Mesenchymal stem cell (in vitro differentiated cells and primary cell): Measurements from ENCODE around the gene WRAP53. TPM values are rescaled to one million over a fixed set of nuclear protein-coding genes. Genes with fewer than 3 reads are reported as not detected.
A peak's percentile ranks its signal among the peaks of the same experiment; 100 is the strongest.
"Not testable (repeated sequence)": the region's sequence is repeated elsewhere in the genome, so short reads cannot be mapped to it uniquely, and the experiment has no call there.

Experiments used
- DNase-seq: peaks from one replicate; pipeline ENCODE4 v3.0.0-alpha.2; 2013
- H2AFZ ChIP-seq: one replicate; pipeline ENCODE4 v1.6.1; 2013; ENCODE audit warnings: low read depth, mild to moderate bottlenecking, control low read depth, inconsistent platforms, low read length, moderate library complexity
- H2AK5ac ChIP-seq: 2 replicates; pipeline ENCODE4 v1.6.1; 2013; ENCODE audit warnings: low read length, moderate library complexity, mild to moderate bottlenecking, inconsistent platforms; ENCODE audit not compliant: severe bottlenecking
- H2BK120ac ChIP-seq: one replicate; pipeline ENCODE4 v1.6.1; 2013; ENCODE audit warnings: low read depth, mild to moderate bottlenecking, inconsistent platforms, low read length, moderate library complexity
- H2BK12ac ChIP-seq, 2 experiments: one replicate each; pipeline ENCODE4 v1.6.1; 2013; ENCODE audit warnings: inconsistent platforms in 2 of 2, low read length in 2 of 2, mild to moderate bottlenecking in 2 of 2, moderate library complexity in 2 of 2, control low read depth in 1 of 2
- H2BK15ac ChIP-seq: one replicate; pipeline ENCODE4 v1.6.1; 2013; ENCODE audit warnings: mild to moderate bottlenecking, low read depth, inconsistent platforms; ENCODE audit not compliant: poor library complexity, severe bottlenecking
- H2BK5ac ChIP-seq: 2 replicates; pipeline ENCODE4 v1.6.1; 2013; ENCODE audit warnings: low read depth, mild to moderate bottlenecking, low read length, control low read depth, inconsistent platforms; ENCODE audit not compliant: poor library complexity, severe bottlenecking
- H3K14ac ChIP-seq, 2 experiments: one replicate each; pipeline ENCODE4 v1.6.1; 2013; ENCODE audit warnings: inconsistent platforms in 2 of 2, low read length in 2 of 2, control low read depth in 1 of 2, mild to moderate bottlenecking in 1 of 2, moderate library complexity in 1 of 2
- H3K18ac ChIP-seq, 2 experiments: one replicate each; pipeline ENCODE4 v1.6.1; 2013; ENCODE audit warnings: inconsistent platforms in 2 of 2, low read length in 2 of 2, control low read depth in 1 of 2, low read depth in 1 of 2, mild to moderate bottlenecking in 1 of 2
- H3K23ac ChIP-seq, 2 experiments: one replicate each; pipeline ENCODE4 v1.6.1; 2013; ENCODE audit warnings: inconsistent platforms in 2 of 2, low read length in 2 of 2, mild to moderate bottlenecking in 2 of 2, moderate library complexity in 2 of 2, control low read depth in 1 of 2
- H3K27ac ChIP-seq: 2 replicates; pipeline ENCODE4 v1.5.1; 2013; ENCODE audit warnings: mild to moderate bottlenecking, moderate library complexity, low read length, control low read depth, inconsistent platforms; ENCODE audit not compliant: poor library complexity, severe bottlenecking
- H3K27me3 ChIP-seq, 2 experiments: 2 replicates each; pipeline versions ENCODE4 v1.6.1 to v1.7.0; 2013; ENCODE audit warnings: low read length in 2 of 2, mild to moderate bottlenecking in 2 of 2, moderate library complexity in 2 of 2, control low read depth in 1 of 2, inconsistent platforms in 1 of 2; ENCODE audit not compliant: control insufficient read depth in 1 of 2, insufficient read depth in 1 of 2
- H3K36me3 ChIP-seq, 2 experiments: 2 replicates each; pipeline versions ENCODE4 v1.6.1 to v1.7.0; 2013; ENCODE audit warnings: low read length in 2 of 2, control low read depth in 1 of 2, inconsistent platforms in 1 of 2, low read depth in 1 of 2, mild to moderate bottlenecking in 1 of 2; ENCODE audit not compliant: insufficient read depth in 2 of 2, control insufficient read depth in 1 of 2
- H3K4ac ChIP-seq, 2 experiments: one replicate each; pipeline ENCODE4 v1.6.1; 2013; ENCODE audit warnings: inconsistent platforms in 2 of 2, low read length in 2 of 2, mild to moderate bottlenecking in 2 of 2, moderate library complexity in 2 of 2, control low read depth in 1 of 2, low read depth in 1 of 2
- H3K4me1 ChIP-seq: 2 replicates; pipeline ENCODE4 v1.6.1; 2013; ENCODE audit warnings: low read depth, low read length, control low read depth; ENCODE audit not compliant: control insufficient read depth, insufficient read depth
- H3K4me2 ChIP-seq: 2 replicates; pipeline ENCODE4 v1.6.1; 2013; ENCODE audit warnings: low read length, mild to moderate bottlenecking, inconsistent platforms; ENCODE audit not compliant: poor library complexity, severe bottlenecking
- H3K4me3 ChIP-seq, 2 experiments: 2 replicates each; pipeline versions ENCODE4 v1.5.1 to v1.7.0; 2013; ENCODE audit warnings: low read length in 2 of 2, mild to moderate bottlenecking in 2 of 2, control low read depth in 1 of 2, low read depth in 1 of 2; ENCODE audit not compliant: insufficient read depth in 1 of 2
- H3K79me1 ChIP-seq: replicated peaks from 2 replicates; pipeline ENCODE4 v1.6.1; 2013; ENCODE audit warnings: mild to moderate bottlenecking, control low read depth, low read length, inconsistent platforms; ENCODE audit not compliant: poor library complexity, severe bottlenecking
- H3K9ac ChIP-seq: 2 replicates; pipeline ENCODE4 v1.7.0; 2013; ENCODE audit warnings: mild to moderate bottlenecking, low read length, moderate library complexity
- H3K9me3 ChIP-seq: 2 replicates; pipeline ENCODE4 v1.7.0; 2013; ENCODE audit warnings: mild to moderate bottlenecking, low read length; ENCODE audit not compliant: control insufficient read depth
- H4K8ac ChIP-seq: one replicate; pipeline ENCODE4 v1.6.1; 2013; ENCODE audit warnings: inconsistent platforms, mild to moderate bottlenecking, low read length, moderate library complexity
- H4K91ac ChIP-seq: one replicate; pipeline ENCODE4 v1.6.1; 2013; ENCODE audit warnings: mild to moderate bottlenecking, low read length, inconsistent platforms
- WGBS: methylation state at CpG from one replicate; pipeline ENCODE4 v1.1.7; 2013; ENCODE audit warnings: mixed read lengths; 5-methylcytosine and 5-hydroxymethylcytosine counted together
- polyA plus RNA-seq, 2 experiments: library from polyadenylated mRNA; stranded (reverse); fragments of 200-250 nt; gene quantifications; one replicate each; pipeline ENCODE4 v1.2.3, GENCODE V29; 2013

WRAP53 gene
- polyA plus RNA-seq (2013, experiment 1 of 2): 5.0 TPM
- 4.3 TPM for polyA plus RNA-seq (2013, experiment 2 of 2)

GRCh38 chr17:7687908-7688807 lies at the start of gene WRAP53:
Gene WRAP53, plus strand, starts transcription at chr17:7688477. Its CDS starts 172 bp downstream, at chr17:7688649.
- Histone ChIP-seq H3K36me3 (peaks cover 3 to 21% of the 10 kb centered on the region in 2 experiments), H3K27ac (peak within 1 kb of the TSS; percentile 97), H2BK15ac (no peak within 1 kb of the TSS), H2BK12ac (peak within 1 kb of the TSS in 1 of 2 experiments; percentile 51), H3K18ac (peak within 1 kb of the TSS; percentile 59 to 84), H2AK5ac (peak within 1 kb of the TSS; percentile 27), H3K4ac (peak within 1 kb of the TSS in 1 of 2 experiments; percentile 99), H3K14ac (peak within 1 kb of the TSS in 1 of 2 experiments; percentile 96), H3K27me3 (no peaks in the 10 kb centered on the region), H2AFZ (peak within 1 kb of the TSS; percentile 72), H3K4me1 (peaks cover 10% of the 10 kb centered on the region), H3K4me2 (peak within 1 kb of the TSS; percentile 98), H3K9ac (peak within 1 kb of the TSS; percentile 100), H3K23ac (no peak within 1 kb of the TSS), H3K4me3 (peak within 1 kb of the TSS; percentile 84 to 100), H4K8ac (no peak within 1 kb of the TSS), H3K9me3 (no peaks in the 10 kb centered on the region), H2BK5ac (peak within 1 kb of the TSS; percentile 61), H2BK120ac (no peak within 1 kb of the TSS), H4K91ac (no peak within 1 kb of the TSS), H3K79me1 (peaks cover 20% of the 10 kb centered on the region)
- WGBS: 0% methylated on average over 50 of the region's 51 CpGs
- DNase-seq: peak; percentile 100

GRCh38 chr17:7640783-7641182 lies 47.5 kb upstream of the WRAP53 start:
- H2BK15ac ChIP-seq: no peak overlapping the region
- H2AK5ac ChIP-seq: no peak overlapping the region
- no peaks in the 10 kb centered on the region for H3K79me1 ChIP-seq
- H2BK5ac ChIP-seq: no peak overlapping the region
- H3K23ac ChIP-seq: no peak overlapping the region
- H2BK120ac ChIP-seq: no peak overlapping the region
- DNase-seq: no peak
- H3K4me1 ChIP-seq: no peaks in the 10 kb centered on the region
- H3K4me3 ChIP-seq: no peak overlapping the region
- H2AFZ ChIP-seq: no peak overlapping the region
- H3K9me3 ChIP-seq: no peaks in the 10 kb centered on the region
- H4K91ac ChIP-seq: no peak overlapping the region
- H3K18ac ChIP-seq: no peak overlapping the region
- H3K27ac ChIP-seq: no peak overlapping the region
- no peak overlapping the region for H3K4me2 ChIP-seq
- H4K8ac ChIP-seq: no peak overlapping the region
- H3K36me3 ChIP-seq: no peaks in the 10 kb centered on the region
- H3K9ac ChIP-seq: no peak overlapping the region
- no peak overlapping the region for H2BK12ac ChIP-seq
- 97% methylated on average over 20 of the region's 26 CpGs for WGBS
- H3K27me3 ChIP-seq: peaks cover 8 to 12% of the 10 kb centered on the region in 2 experiments
- H3K14ac ChIP-seq: no peak overlapping the region
- H3K4ac ChIP-seq: no peak overlapping the region

- H2AFZ ChIP-seq, H2BK120ac ChIP-seq, H3K14ac ChIP-seq, H3K4me2 ChIP-seq, H3K9me3 ChIP-seq, H2BK5ac ChIP-seq, H3K23ac ChIP-seq, DNase-seq, H3K79me1 ChIP-seq, H3K4me3 ChIP-seq, H4K8ac ChIP-seq, H2BK12ac ChIP-seq, H3K27ac ChIP-seq, H3K18ac ChIP-seq, H4K91ac ChIP-seq, H3K4ac ChIP-seq, H3K36me3 ChIP-seq, H3K9ac ChIP-seq, H2AK5ac ChIP-seq, H2BK15ac ChIP-seq, H3K4me1 ChIP-seq: not testable (repeated sequence)
- WGBS: 64% methylated on average over 7 of the region's 7 CpGs
- H3K27me3 ChIP-seq: peaks cover 13 to 16% of the 10 kb centered on the region in 2 experiments
Measured at GRCh38 chr17:7641635-7642034, 46.6 kb upstream of the WRAP53 start.

GRCh38 chr17:7644775-7645174 lies 43.5 kb upstream of the WRAP53 start:
- H2BK15ac ChIP-seq: no peak overlapping the region
- H3K4me3 ChIP-seq: no peak overlapping the region
- WGBS: 92% methylated on average over 4 of the region's 4 CpGs
- DNase-seq: no peak
- H3K14ac ChIP-seq: no peak overlapping the region
- H3K4me2 ChIP-seq: no peak overlapping the region
- peaks cover 24 to 34% of the 10 kb centered on the region in 2 experiments for H3K27me3 ChIP-seq
- H3K9me3 ChIP-seq: no peaks in the 10 kb centered on the region
- H2AFZ ChIP-seq: no peak overlapping the region
- no peak overlapping the region for H3K9ac ChIP-seq
- no peaks in the 10 kb centered on the region for H3K79me1 ChIP-seq
- H2BK5ac ChIP-seq: no peak overlapping the region
- no peak overlapping the region for H3K4ac ChIP-seq
- no peaks in the 10 kb centered on the region for H3K36me3 ChIP-seq
- no peak overlapping the region for H2AK5ac ChIP-seq
- H4K8ac ChIP-seq: no peak overlapping the region
- H3K18ac ChIP-seq: no peak overlapping the region
- no peak overlapping the region for H4K91ac ChIP-seq
- H2BK120ac ChIP-seq: no peak overlapping the region
- no peak overlapping the region for H2BK12ac ChIP-seq
- H3K23ac ChIP-seq: no peak overlapping the region
- no peak overlapping the region for H3K27ac ChIP-seq
- no peaks in the 10 kb centered on the region for H3K4me1 ChIP-seq
